GM21576 (cell line): Measurements from ENCODE around the gene ATXN10.

ENCODE experiments used
- ATAC-seq: cut with Tn5 transposase; IDR thresholded peaks from one replicate; pipeline ENCODE4 v1.9.1; 2021; ENCODE audit warnings: mild to moderate bottlenecking, moderate library complexity; ENCODE audit not compliant: unreplicated experiment

ATXN10 gene

DNA sequence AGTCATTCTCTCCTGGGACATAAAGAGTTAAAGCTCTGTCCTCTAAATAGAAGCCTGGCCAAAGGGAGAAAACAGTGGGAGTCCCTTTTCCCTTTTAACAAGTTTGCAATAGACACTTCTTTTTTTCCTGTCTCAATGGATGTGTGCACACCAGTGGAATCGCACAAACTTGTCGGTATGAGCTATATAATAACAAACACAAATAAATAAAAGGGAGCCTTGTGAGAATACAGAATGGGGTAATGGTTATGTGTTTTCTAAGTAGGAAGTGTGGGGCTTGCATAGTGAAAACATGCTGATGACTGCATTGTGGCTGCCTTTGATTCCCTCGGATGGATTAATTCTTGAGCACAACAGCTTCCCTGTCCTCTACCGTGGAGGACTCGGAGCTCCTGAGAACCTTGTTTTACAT lies 173.4 kb downstream of the ATXN10 start:
- ATAC-seq = no peak

DNA sequence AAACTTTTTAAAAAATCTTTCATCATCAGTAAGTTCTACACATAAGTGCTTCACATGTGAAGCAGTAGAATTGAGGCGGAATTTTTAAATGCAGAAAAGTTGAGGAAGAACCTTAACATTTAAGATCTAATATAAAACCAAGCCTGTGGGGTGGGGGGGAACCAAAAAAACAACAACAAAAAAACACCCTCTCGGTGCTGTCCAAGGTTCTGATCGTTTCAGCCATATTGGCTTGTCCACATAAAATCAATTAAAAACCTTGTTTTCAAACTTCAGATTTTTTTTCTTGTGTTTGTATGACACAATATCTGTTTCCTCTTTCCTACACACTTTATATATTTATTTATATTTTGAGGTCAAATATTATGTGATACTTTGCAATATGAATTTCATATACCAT lies 175.3 kb downstream of the ATXN10 start:
- ATAC-seq = no peak

DNA sequence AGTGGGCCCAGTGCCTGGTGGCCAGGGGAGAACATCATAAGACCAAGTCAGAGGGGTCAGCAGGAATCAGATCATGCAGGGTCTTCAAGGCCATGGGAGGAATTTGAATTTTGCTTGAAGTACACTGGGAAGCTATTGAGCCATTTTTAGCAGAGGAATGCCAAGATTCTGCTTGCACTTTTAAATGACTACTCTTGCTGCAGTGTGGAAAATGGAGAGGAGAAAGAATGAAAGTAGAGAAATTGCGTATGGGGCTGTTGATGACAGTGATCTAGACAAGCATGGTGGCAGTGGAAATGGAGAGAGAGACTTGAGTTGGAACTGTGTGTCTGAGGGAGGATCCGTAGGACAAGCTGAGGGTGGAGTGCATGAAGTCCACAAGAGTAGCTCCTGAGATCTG lies 177.3 kb downstream of the ATXN10 start:
- ATAC-seq = no peak

DNA sequence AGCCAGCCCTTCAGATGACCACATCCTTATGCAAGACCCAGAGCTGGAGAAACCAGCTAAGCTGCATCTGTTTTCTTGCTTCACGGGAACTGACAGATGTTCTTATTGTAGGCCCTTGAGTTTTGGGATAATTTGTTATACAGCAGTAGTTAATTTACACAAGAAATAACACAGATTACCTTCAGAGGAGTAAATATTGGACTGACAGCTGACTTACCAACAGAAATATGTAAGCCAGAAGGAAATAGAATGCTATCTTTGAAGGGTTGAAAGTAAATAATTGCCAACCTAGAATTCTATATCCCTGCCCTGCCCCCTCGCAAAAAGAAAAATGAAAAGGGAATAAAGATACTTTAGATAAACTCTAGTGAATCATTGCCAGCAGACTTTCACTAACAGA lies 181.2 kb downstream of the ATXN10 start:
- ATAC-seq = no peak

DNA sequence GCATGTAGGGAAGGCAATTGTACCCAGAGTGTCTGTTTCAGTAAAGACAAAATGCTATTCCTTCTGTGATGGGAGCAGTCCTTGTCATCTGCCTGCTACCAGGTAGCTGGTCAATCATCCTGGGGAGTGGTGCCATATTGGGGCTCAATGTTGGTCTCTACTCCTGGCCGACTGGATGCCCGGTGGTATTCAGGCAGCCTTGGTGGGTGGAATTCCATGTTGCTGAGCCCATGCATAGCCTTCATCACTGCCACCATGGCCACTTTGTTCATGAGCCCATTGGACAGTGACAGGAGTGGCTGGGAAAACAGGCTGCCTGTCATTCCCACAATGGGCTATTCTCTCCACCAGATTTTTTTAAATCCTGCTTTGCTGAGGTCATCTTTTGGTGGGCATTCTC lies 184.3 kb downstream of the ATXN10 start:
- ATAC-seq = no peak

DNA sequence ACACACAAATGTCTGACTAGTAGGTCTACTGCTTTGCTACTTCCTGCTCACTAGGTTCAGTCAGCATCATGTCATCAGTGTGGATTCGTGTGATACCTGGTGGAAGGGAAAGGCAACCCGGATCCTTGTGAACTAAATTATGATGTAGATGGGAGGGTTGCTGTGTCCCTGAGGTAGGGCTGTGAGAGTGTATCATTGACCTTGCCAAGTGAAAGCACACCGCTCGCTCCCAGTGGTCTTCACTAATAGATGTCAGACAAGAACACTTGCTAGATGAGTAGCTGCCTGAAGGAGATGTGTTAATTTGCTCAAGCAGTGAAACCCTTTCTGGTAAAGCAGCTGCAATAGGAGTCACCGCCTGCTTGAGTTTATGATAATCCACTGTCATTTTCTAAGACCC lies 185.9 kb downstream of the ATXN10 start:
- no peak for ATAC-seq

DNA sequence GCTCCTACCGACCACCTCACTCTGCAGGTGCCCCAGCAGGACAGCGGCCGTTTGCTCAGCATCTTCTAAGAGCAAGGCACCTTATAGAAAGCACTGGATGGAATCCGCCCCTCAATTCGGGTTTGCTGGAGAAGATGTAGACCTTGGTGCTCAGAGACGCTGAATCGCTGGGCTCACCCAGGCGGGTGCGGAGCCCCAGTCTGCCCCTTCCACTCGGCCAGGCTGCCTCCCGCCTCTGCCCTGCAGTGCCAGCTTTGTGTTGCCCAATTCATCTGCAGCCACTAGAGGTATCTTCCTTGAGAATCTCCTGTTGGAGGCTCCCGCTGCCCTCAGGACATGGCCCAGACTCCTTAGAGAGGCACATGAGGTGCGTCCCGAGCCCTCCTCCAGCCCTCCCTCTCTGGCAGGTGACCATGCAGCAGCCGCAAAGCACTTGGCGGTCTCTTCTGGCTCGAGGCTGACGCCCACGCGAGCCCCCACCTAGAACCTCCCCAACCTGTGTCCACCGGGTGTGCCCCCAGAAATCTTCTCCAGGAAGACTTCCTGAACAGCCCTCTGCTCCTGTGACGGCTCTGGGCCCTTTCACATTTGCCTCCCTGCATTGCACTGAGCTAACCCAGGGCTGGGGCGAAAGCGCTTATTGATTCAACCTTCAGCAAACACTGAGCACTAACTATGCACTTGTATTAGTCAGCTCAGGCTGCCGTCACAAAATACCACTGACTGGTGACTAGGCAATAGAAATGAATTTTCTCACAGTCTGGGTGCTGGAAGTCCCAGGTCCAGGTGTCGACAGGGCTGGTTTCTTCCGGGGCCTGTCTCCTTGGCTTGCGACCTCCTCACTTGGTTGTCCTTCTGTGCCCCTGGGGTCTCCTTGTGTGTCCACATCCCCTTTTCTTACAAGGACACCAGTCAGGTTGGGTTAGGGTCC lies 187.9 kb downstream of the ATXN10 start:
- ATAC-seq = no peak

DNA sequence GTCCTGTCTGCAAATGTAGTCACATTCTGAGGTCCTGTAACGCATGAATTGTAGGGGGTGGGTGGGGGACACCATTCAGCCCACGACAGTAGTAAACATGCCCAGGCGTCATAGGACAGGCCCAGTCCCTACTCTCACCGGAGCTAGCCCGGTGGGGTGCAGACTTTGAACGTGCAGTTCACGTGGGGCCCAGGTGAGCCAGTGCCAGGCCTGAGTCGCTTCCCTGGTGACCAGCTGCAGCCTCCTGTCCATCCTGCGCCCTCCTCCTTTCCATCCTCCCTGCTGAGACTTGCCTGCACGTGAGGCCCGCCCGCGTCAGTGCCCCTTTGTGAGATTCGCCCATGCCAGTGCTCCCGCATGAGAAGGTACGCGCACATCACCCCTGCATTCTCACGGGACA lies 188.6 kb downstream of the ATXN10 start:
- ATAC-seq = no peak

DNA sequence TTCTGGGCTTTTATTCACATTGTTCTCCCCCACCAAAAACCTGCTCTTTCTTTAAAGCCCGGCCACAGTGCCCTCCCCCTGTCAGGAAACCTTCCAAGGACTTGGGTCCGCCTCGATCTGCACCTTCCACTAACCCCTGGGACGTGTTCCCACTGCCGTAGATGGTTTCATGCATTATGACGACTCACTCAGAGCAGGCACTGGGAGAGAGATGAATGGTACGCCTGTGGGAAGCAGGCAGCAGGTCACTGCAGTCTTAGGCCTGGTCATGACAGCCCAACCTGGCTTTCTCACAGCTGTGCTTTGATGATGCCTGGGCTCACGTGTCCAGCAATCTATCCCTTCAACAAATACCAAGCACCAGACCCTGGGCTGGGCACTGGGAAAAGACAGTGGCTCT lies 189.6 kb downstream of the ATXN10 start:
- no peak for ATAC-seq

DNA sequence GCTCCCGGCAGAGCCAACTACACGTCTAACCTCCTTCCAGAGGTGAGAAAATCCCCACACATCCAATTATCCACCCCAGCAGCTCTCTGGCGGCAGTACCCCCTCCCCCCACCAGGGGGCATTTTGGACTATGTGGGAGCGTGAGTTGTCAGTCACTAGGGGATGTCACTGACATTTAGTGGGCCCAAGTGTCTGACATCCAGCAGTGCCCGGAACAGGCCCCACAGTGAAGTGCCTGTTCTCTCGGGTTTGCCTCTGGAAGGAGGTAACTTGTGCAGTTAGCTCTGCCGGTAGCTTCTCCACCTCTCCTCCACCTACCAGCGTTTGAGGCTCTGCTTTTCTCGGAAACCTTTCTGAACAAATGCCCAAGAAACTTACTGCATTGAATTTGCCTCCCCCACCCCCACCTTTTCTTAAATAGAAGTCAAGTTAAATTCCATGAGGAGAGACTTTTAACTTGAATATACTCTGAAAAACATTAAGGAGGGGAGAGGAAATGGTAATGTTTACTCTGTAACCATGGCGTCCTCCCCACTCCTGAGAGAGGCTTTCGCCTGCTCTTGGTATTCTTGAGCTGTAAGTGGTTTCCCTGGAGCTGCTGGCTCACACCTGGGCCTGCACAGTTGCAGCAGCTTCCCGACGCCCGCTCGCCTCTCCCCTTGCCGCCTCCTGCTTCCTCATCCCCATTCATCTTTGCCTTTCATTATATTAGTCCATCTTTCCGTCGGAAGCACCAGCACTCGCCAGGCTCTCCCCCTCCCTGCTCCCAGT lies 192.5 kb downstream of the ATXN10 start:
- no peak for ATAC-seq

DNA sequence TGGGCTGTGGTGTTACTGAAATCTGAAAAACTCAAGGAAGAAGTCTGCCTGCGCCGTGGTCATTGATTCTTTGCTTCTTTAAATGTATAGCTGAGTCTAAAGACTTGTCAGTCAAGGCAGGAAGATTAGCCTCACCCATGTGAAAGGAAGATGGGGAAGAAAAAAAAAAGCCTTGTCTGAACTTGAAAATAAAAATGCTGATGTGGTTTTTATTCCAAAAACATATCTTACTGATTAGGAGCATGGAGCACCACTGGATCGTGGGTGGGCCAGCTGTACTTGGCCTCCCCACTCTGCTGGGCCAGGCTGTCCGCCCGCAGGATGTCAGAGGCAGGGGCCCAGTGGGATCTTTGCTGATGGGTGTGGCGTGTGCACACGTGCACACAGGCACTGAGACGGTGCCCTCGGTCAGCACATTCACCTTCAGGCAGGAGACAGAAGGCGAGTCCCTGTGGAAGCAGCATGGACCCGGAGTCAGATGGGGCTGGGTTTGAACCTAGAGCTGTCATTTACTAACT lies 193.4 kb downstream of the ATXN10 start:
- no peak for ATAC-seq

DNA sequence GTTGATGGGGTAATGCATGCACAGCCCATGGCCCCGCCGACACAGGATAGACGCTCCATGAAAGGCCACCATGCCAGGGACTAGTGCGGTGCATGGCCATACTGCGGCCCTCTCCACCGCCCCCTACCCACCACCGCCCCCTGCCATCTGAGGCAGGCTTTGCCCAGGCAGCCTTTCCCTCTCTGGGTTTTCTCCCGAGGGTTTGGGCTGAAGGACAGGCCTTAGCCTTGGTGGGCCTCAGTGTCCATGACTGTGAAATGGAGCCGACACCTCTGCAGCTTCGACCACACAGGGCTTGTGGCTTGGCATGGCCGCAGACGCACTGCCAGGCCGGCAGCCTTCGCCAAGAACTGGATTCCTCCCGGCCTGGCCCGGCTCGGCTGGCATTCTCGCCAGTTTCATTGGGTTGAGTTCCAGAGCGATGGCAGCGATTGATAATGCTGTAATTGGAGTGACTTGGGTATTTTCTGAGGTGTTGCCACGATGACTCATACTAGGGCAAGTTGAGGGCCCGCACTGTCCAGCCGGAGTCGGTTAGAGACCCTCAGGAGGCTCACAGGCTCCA lies 194.0 kb downstream of the ATXN10 start:
- ATAC-seq = no peak

DNA sequence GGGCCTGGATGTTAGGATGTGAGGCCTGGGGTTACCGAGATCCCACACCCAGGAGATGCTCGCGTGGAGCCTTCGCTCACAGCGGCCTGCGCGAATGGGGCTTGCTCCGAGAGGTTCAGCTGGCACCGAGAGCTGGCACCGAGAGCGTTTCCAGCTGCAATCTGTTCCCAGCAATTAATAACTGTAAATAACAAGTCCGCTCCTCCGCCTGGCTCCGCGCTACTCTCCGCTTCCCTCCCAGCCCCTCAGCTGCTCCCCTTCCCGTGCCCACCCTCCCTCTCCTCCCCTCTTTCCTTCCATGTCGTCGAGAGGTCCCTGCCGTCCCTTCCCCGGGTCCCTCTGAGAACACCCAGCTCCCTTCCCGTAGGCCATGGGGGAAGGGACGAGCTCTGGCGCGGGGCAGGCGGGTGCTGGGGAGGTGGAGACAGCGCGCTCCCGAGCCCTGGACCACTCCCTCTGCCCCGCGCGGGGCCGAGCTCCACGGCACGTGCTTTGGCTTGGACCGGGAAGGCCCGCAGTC lies 194.6 kb downstream of the ATXN10 start:
- no peak for ATAC-seq

DNA sequence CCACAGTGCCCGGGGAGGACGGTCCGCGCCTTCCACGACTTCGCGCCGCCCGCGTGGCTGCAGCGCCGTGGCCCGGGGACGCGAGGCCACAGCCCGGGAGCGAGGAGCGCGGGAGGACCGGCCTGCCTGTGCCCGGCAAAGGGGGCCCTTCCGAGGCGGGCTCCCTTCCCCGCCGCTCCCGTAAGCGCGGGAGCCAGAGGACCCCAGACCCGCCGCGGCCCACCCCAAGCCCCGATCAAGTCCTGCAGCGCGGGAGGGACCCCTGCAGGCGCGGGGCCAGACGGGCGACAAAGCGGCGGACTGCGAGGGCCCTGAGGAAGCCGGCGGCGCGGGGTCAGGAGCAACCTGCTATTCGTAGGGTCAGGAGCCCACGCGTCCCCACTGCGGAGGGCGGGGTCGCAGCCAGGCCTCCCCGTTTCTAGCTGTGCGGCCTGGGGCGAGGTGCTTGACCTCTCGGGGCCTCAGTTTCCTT lies 195.0 kb downstream of the ATXN10 start:
- no peak for ATAC-seq

DNA sequence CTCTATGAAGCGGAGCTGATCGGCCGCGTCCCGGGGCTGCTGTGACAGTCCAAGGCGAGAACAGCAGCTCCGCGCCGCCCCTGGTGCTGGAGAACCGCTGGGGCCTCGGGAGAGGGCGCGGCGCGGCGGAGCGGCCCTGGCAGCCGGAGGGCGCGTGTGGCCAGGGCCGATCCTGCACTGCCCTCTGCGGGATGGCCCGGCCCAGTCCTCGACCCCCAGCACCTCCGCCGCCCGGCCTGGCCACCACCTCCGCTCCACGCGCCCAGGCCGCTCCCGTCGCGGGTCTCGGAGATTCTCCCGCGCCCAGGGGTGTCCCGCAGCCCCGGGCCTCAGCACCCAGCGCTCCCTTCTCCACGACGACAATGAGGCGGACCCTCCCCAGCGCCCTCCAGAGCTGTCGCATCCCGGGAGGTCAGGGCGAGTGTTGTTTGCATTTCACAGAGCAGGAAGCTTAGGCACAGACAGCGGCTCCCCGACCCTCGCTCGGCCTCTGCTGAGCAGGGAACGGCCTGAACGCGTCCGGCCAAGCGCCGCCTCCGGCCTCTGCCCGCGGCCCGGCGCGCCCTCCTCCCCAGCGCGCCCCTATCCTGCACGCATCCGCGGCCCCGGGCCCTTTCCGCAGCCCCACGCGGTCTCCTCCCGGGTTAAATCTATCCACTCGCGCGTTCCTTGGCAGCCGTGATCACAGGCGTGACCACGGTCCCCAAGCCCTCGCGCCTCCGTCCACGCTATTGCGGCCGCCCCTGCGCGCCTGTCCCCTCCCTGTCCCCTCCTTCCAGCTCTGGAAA lies 195.7 kb downstream of the ATXN10 start:
- no peak for ATAC-seq

DNA sequence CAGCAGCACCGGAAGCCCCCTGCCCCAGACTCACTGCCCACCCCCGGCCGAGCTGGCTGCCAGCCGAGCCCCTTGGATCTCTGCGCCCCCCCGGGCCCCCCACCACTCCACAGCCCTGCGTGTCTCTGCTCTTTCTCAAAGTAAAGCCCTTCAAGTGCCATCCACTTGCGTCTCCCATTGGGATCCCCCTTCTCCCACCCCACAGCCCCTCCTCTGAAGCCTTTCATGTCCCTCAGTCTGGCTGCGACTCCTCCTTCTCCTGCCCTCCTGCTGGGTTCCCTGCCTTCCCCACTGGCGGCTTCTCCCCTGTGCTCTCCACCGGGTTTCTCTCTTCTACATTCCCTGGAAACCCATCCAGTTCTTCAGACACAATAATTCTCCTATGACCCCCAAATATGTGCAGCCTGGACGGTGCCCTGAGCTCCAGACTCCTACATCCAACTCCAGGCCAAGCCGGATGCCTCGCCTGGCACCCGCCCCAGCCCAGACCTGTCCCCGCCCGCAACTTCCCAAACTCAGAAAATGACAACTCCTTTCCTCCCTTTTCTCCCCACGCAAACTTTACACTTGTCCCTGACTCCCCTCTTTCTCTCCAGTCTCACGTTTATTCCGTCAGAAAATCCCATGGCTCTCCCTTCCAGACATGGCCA lies 196.4 kb downstream of the ATXN10 start:
- ATAC-seq = no peak

DNA sequence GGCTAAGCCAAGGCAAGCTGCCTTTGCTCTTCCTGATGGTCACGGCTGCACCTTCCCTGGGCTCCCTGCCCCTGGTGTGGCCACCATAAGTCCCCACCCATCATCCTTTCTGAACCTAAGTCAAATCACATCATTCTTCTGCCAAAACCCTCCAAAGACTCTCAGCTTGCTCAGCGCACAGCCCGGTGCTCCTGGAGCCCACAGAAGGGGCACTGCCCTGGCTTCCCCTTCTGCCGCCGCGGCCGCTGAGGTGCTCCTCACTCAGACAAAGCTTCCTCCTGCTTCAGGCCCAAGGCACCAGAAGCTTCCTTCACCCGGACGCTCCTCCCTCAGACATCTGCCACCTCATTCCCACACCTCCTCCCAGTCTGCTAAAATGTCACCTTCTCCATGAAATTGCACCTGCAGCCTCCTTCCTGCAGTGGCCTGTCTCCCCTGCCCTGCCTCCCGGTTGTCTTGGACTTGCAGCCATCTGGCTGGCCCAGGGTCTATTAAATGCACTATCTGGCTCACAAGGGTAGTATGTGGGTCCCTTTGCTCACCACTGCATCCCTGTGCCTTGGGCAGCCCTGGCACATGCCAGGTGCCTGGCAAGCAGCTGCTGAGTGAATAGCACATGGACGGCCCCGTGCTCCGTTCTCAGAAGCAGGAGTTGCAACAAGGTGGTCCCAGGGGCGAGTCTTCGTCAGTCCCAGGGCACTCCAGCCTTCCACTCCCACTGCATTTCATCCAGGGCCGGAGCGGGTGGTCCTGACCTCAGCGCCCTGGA lies 197.1 kb downstream of the ATXN10 start:
- ATAC-seq = no peak

DNA sequence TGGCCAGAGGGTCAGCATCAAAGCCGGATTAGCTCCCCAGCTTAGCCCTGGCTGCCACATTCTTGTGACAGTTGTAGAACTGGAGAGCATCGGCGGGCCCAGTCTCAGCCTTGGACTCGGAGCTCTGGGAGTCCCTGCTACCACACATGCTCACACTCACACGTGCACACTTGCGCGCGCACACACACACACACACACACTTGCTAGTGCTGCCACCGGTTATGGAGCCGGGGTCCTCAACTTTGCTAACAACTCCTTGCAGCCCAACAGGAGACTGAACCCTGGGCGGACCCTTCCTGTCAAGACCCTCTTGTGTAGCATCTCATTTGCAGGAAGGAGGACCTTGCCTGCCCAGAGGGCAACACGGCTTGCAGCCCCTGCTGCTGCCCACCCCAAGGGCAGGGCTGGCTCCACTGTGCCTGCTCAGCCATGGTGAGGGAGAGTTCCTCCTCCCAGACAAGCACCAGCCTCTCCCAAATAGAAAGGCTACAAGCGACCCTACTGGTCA lies 197.8 kb downstream of the ATXN10 start:
- no peak for ATAC-seq

DNA sequence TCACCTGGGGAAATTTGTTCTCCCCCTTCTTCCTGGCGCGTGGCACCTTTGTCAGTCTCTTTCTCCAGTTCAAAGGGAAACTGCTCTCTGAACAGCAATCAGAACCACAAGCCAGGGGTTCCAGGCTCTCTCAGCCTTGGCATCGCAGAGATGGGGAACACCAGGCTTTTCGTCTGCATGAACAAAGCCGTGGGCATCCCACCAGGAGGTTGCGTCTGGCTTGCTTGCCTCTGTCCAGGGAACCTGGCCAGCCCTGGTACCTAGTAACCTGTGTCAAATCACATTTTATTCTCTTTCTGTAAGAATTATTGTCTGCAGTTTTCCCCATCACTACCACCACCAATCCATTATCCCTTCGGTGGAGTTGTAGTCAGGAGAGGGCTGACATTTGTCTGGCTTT lies 198.4 kb downstream of the ATXN10 start:
- ATAC-seq = no peak
